CD4-positive, alpha-beta T cell (primary cell): ENCODE measurements around the gene MED27. TPM values are rescaled to one million over a fixed set of nuclear protein-coding genes. Genes with fewer than 3 reads are reported as not detected.
A peak's percentile ranks its signal among the peaks of the same experiment; 100 is the strongest.

Experiments used
- ATAC-seq: fragments of 200-7000 bp; cut with Tn5 transposase; one replicate; pipeline ENCODE4 v1.10.0; 2022; ENCODE audit warnings: mild to moderate bottlenecking; ENCODE audit not compliant: poor library complexity
- CTCF ChIA-PET: fragments of 350-600 bp; sonication (Branson Sonifier 250); formaldehyde crosslinking; loops from one replicate; lab custom pipeline; 2021; ENCODE audit warnings: antibody characterized with exemption, inconsistent platforms; lab: Charles Lee
- POLR2A ChIA-PET: fragments of 350-600 bp; sonication (Branson Sonifier 250); formaldehyde crosslinking; loops from one replicate; lab custom pipeline; 2021; ENCODE audit warnings: antibody characterized with exemption, inconsistent platforms; lab: Charles Lee
- DNase-seq, 14 experiments: peaks; one replicate each; pipeline ENCODE4 v3.0.0-alpha.2; 2013 to 2020; ENCODE audit warnings: mixed read lengths in 2 of 14
- H3K27ac ChIP-seq, 2 donors: one replicate each; pipeline versions ENCODE4 v1.5.1 to v1.7.0; 2013; ENCODE audit warnings: low read length in 2 of 2, low read depth in 1 of 2, mild to moderate bottlenecking in 1 of 2
- H3K27me3 ChIP-seq, 2 experiments: 1 replicate in 1 of 2; 2 replicates in 1 of 2; pipeline versions ENCODE4 v1.6.1 to v1.7.0; 2013; ENCODE audit warnings: low read length in 2 of 2, control low read depth in 1 of 2, mild to moderate bottlenecking in 1 of 2, moderate library complexity in 1 of 2; ENCODE audit not compliant: insufficient read depth in 2 of 2, control insufficient read depth in 1 of 2
- H3K36me3 ChIP-seq: one replicate; pipeline ENCODE4 v1.6.1; 2013; ENCODE audit warnings: low read length, control low read depth; ENCODE audit not compliant: insufficient read depth
- H3K4me1 ChIP-seq: one replicate; pipeline ENCODE4 v1.6.1; 2013; ENCODE audit warnings: low read length, control low read depth; ENCODE audit not compliant: insufficient read depth
- H3K4me3 ChIP-seq: one replicate; pipeline ENCODE4 v1.5.1; 2013; ENCODE audit warnings: mild to moderate bottlenecking, low read length, moderate library complexity
- H3K9me3 ChIP-seq, 2 experiments: 1 replicate in 1 of 2; 2 replicates in 1 of 2; pipeline versions ENCODE4 v1.6.1 to v1.7.0; 2013; ENCODE audit warnings: low read length in 2 of 2, mild to moderate bottlenecking in 2 of 2, control low read depth in 1 of 2, moderate library complexity in 1 of 2; ENCODE audit not compliant: control insufficient read depth in 1 of 2, insufficient read depth in 1 of 2
- H3K27ac Mint-ChIP-seq: one replicate; pipeline ENCODE4 v1.8.0; 2020; ENCODE audit warnings: mixed read lengths
- H3K27me3 Mint-ChIP-seq: one replicate; pipeline ENCODE4 v1.8.0; 2021; ENCODE audit warnings: mixed read lengths
- H3K36me3 Mint-ChIP-seq: one replicate; pipeline ENCODE4 v1.8.0; 2021; ENCODE audit warnings: low read depth, mixed read lengths
- H3K4me1 Mint-ChIP-seq: one replicate; pipeline ENCODE4 v1.8.0; 2021; ENCODE audit warnings: low read depth, mixed read lengths
- H3K4me3 Mint-ChIP-seq: one replicate; pipeline ENCODE4 v1.8.0; 2020; ENCODE audit warnings: mild to moderate bottlenecking, mixed read lengths
- H3K9me3 Mint-ChIP-seq: one replicate; pipeline ENCODE4 v1.8.0; 2020; ENCODE audit warnings: mixed read lengths
- CTCF ChIP-seq: fragments of 200-600 bp; IDR thresholded peaks from one replicate; pipeline ENCODE4 v1.8.0; 2022; ENCODE audit warnings: antibody characterized with exemption, mild to moderate bottlenecking
- intact Hi-C, 2 experiments: fragments of 100-400 bp; cut with DNase I in 1 of 2; cut with micrococcal nuclease in 1 of 2; formaldehyde crosslinking; loops; one replicate each; pipeline versions ENCODE4 v1.15.1 to v1.9.0; 2023 to 2025; cut with DNase I, micrococcal nuclease
- total RNA-seq, 174 experiments: library from RNA in 2 of 174; stranded (reverse) in 2 of 174; gene quantifications; one replicate each; pipeline ENCODE4 v1.2.3 and lab custom pipeline; 2021 to 2026

The MED27 gene
- total RNA-seq, 2 experiments from 2014 or later: 15.0 to 17.4 TPM

GRCh38 chr9:131843989-131844744 lies 235.5 kb downstream of the MED27 start:
- H3K27me3 Mint-ChIP-seq: peaks cover 4% of the 10 kb centered on the region
- H3K27ac Mint-ChIP-seq: no peak overlapping the region
- peaks cover 13% of the 10 kb centered on the region for H3K4me1 Mint-ChIP-seq
- no peak for DNase-seq
- H3K36me3 Mint-ChIP-seq: no peaks in the 10 kb centered on the region
- no peak for ATAC-seq
- ChIA-PET POLR2A (no interaction called here), CTCF (no interaction called here)
- Histone ChIP-seq H3K36me3 (no peaks in the 10 kb centered on the region), H3K4me1 (peaks cover 17% of the 10 kb centered on the region), H3K27me3 (no peaks in the 10 kb centered on the region), H3K4me3 (no peak overlapping the region), H3K9me3 (peaks cover 0 to 3% of the 10 kb centered on the region in 2 experiments), H3K27ac (no peak overlapping the region)
- TF ChIP-seq CTCF: no peak
- intact Hi-C loops: no loop called here
- no peaks in the 10 kb centered on the region for H3K9me3 Mint-ChIP-seq
- H3K4me3 Mint-ChIP-seq: no peak overlapping the region

DNA sequence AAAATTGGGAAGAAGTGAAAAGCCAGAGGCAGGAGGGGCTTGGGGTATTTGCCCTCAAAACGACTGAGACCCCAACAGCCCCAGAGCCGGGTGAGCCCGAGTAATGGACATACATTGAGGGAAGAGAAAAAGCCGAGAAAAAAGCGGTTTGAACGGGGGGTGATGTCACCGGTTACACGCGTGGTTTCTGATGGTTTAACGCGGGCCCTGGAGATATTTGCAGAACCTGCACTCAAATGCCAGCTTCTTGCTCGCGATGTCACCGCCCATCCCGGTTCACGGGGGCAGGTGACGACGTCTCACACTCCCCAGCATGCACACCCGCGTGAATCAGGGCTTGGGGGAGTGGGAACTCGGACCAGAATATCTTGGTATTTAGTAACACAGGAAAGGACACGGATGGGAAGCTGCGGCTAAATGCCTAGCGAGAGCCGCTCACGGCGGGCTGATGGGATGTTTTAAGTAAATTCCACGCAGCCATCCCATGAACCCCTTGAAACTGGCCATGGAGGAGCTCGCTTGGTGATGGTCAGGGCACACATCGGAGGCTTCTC lies 237.8 kb downstream of the MED27 start:
- DNase-seq: no peak
- H3K27me3 ChIP-seq: no peaks in the 10 kb centered on the region
- peaks cover 0 to 3% of the 10 kb centered on the region in 2 experiments for H3K9me3 ChIP-seq
- no peak overlapping the region for H3K4me3 Mint-ChIP-seq
- peaks cover 27% of the 10 kb centered on the region for H3K4me1 ChIP-seq
- no peak overlapping the region for H3K4me3 ChIP-seq
- no peak overlapping the region for H3K27ac Mint-ChIP-seq
- peaks cover 4% of the 10 kb centered on the region for H3K27me3 Mint-ChIP-seq
- no peak for ATAC-seq
- H3K27ac ChIP-seq: no peak overlapping the region
- H3K36me3 Mint-ChIP-seq: no peaks in the 10 kb centered on the region
- peaks cover 14% of the 10 kb centered on the region for H3K4me1 Mint-ChIP-seq
- CTCF ChIA-PET: no interaction called here
- H3K9me3 Mint-ChIP-seq: no peaks in the 10 kb centered on the region
- intact Hi-C loops: no loop called here
- no peak for TF ChIP-seq CTCF
- POLR2A ChIA-PET: no interaction called here
- H3K36me3 ChIP-seq: no peaks in the 10 kb centered on the region

DNA sequence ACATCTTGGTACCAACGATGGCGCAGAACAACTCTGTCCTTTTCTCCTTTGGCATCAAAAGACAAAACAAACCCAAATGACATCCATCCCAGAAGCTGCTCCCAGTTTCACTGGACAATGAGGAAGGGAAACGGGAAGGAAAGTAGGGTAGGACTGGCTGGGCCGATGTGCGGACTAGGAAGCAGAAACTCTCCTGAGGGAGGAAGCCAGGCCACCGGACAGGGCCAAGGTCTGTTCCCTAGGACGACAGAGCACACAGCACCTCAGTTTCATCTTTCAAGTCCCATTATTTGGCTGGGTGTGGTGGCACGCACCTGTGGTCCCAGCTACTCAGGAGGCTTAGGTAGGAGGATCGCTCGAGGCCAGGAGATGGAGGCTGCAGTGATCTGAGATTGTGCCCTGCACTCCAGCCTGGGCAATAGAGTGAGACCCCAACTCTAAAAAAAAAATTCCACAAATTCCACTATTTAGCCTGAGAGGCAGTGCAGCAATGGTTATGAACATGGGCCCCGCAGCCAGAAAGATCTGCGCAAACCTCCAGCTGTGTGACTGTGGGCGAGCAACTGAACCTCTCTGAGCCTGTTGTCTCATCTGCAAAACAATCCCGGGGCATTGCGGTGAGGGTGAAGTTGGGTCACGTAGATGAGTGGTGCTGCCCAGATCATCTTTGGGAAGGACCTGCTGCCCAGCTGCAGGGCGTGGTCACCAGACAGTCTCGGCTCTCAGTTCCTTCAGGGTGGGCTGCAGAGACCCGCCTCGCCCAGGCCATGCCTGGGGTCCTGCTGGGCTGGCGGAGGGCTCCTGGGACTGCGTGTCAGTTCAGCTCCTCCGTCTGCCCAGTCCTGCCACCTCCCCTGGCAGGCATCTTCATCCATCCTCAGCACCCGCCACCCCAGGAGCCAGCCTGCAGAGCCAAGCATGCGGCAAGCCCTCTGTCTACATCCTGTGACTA lies 238.6 kb downstream of the MED27 start:
- Mint-ChIP-seq H3K9me3 (no peaks in the 10 kb centered on the region), H3K4me1 (peaks cover 14% of the 10 kb centered on the region), H3K27ac (peak overlapping the region; percentile 97), H3K4me3 (no peak overlapping the region), H3K36me3 (no peaks in the 10 kb centered on the region), H3K27me3 (peaks cover 4% of the 10 kb centered on the region)
- Histone ChIP-seq H3K27me3 (no peaks in the 10 kb centered on the region), H3K4me1 (peaks cover 27% of the 10 kb centered on the region), H3K36me3 (no peaks in the 10 kb centered on the region), H3K4me3 (no peak overlapping the region), H3K9me3 (peaks cover 0 to 9% of the 10 kb centered on the region in 2 experiments), H3K27ac (no peak overlapping the region)
- POLR2A ChIA-PET: no interaction called here
- DNase-seq: no peak
- TF ChIP-seq CTCF: no peak
- ATAC-seq: no peak
- intact Hi-C loops: no loop called here
- CTCF ChIA-PET: no interaction called here
